NCI-H2227 (cell line): ENCODE measurements around the gene SDHC.
"Not testable (repeated sequence)": the region's sequence is repeated elsewhere in the genome, so short reads cannot be mapped to it uniquely, and the experiment has no call there.

ENCODE experiments used
- DNase-seq: peaks from one replicate; lab custom pipeline; 2025; ENCODE audit not compliant: unreplicated experiment; lab: John Stamatoyannopoulos, UW

SDHC gene

GRCh38 chr1:161309868-161310267, 4.3 kb upstream of the SDHC start, which contains the start of gene MPZ:
Gene MPZ (minus strand): TSS chr1:161309968. CDS start chr1:161309905, 63 bp downstream.
- DNase-seq, result no peak

GRCh38 chr1:161311595-161312181, 2.5 kb upstream of the SDHC start:
- no peak for DNase-seq

GRCh38 chr1:161313554-161314200, 504 bp upstream of the SDHC start:
- DNase-seq, result peak; percentile 39

- DNase-seq, result not testable (repeated sequence)
Measured at GRCh38 chr1:161315841-161316674, 1.9 kb downstream of the SDHC start.

- no peak for DNase-seq
Measured at GRCh38 chr1:161324020-161324419, 9.8 kb downstream of the SDHC start.

- no peak for DNase-seq
Measured at GRCh38 chr1:161330346-161330745, 16.2 kb downstream of the SDHC start.

- DNase-seq, result no peak
Measured at GRCh38 chr1:161333166-161333565, 19.0 kb downstream of the SDHC start.

GRCh38 chr1:161335796-161336195, 21.6 kb downstream of the SDHC start:
- no peak for DNase-seq

GRCh38 chr1:161342177-161342576, 28.0 kb downstream of the SDHC start:
- DNase-seq, result no peak

GRCh38 chr1:161342821-161343220, 28.6 kb downstream of the SDHC start:
- DNase-seq, result no peak

GRCh38 chr1:161350671-161351070, 36.5 kb downstream of the SDHC start:
- DNase-seq, result no peak

- DNase-seq, result no peak
Measured at GRCh38 chr1:161351482-161351881, 37.3 kb downstream of the SDHC start.

- no peak for DNase-seq
Measured at GRCh38 chr1:161357073-161357472, 42.9 kb downstream of the SDHC start.

GRCh38 chr1:161359291-161359690, 45.1 kb downstream of the SDHC start:
- DNase-seq, result no peak

- no peak for DNase-seq
Measured at GRCh38 chr1:161364332-161364731, 50.2 kb downstream of the SDHC start.

- no peak for DNase-seq
Measured at GRCh38 chr1:161365207-161365606, 51.0 kb downstream of the SDHC start.

GRCh38 chr1:161367684-161368400, 53.7 kb downstream of the SDHC start, which contains the start of gene CFAP126:
Gene CFAP126 (minus strand): TSS chr1:161367876. CDS start chr1:161367868, 8 bp downstream.
- peak; percentile 83 for DNase-seq

- no peak for DNase-seq
Measured at GRCh38 chr1:161373442-161373841, 59.3 kb downstream of the SDHC start.

GRCh38 chr1:161374373-161374772, 60.2 kb downstream of the SDHC start:
- DNase-seq, result peak; percentile 5

- DNase-seq, result no peak
Measured at GRCh38 chr1:161378014-161378413, 63.8 kb downstream of the SDHC start.

GRCh38 chr1:161379071-161379470, 64.9 kb downstream of the SDHC start:
- no peak for DNase-seq
